HepG2 (cell line): ENCODE data around the gene COL26A1. TPM values are rescaled to one million over a fixed set of nuclear protein-coding genes. Genes with fewer than 3 reads are reported as not detected.

ENCODE experiments used
- AFF4 ChIP-seq: sonication (generic); formaldehyde crosslinking; IDR thresholded peaks from 2 replicates; pipeline ENCODE4 v1.4.0; 2020; ENCODE audit warnings: missing genetic modification reagents
- BRCA1 ChIP-seq: sonication (generic); formaldehyde crosslinking; IDR thresholded peaks from 2 replicates; pipeline ENCODE4 v1.4.0; 2020; ENCODE audit warnings: missing genetic modification reagents
- DBP ChIP-seq: sonication (generic); formaldehyde crosslinking; IDR thresholded peaks from 2 replicates; pipeline ENCODE4 v1.4.0; 2020; ENCODE audit warnings: missing genetic modification reagents; ENCODE audit errors: not compliant biosample characterization
- EP300 ChIP-seq, 3 experiments: sonication (generic) in 1 of 3; formaldehyde crosslinking in 1 of 3; IDR thresholded peaks; 2 replicates each; pipeline versions ENCODE4 v1.5.1 to v1.6.1; 2011 to 2020; ENCODE audit warnings: low read depth in 2 of 3, low read length in 2 of 3, borderline replicate concordance in 1 of 3, improper control_type of control experiment in 1 of 3, mild to moderate bottlenecking in 1 of 3, missing genetic modification reagents in 1 of 3, moderate library complexity in 1 of 3
- FLYWCH1 ChIP-seq: sonication (generic); formaldehyde crosslinking; IDR thresholded peaks from 2 replicates; pipeline ENCODE4 v1.8.1; 2023; ENCODE audit warnings: mild to moderate bottlenecking, missing genetic modification reagents
- HNRNPK ChIP-seq: fragments of 200-400 bp; formaldehyde crosslinking; IDR thresholded peaks from 2 replicates; pipeline ENCODE4 v1.6.1; 2018; ENCODE audit warnings: low read length, low read depth, moderate library complexity, mild to moderate bottlenecking; ENCODE audit not compliant: poor library complexity, severe bottlenecking
- JUND ChIP-seq: sonication (generic); formaldehyde crosslinking; IDR thresholded peaks from 2 replicates; pipeline ENCODE4 v1.8.0; 2022; ENCODE audit warnings: mild to moderate bottlenecking, missing genetic modification reagents
- KMT2A ChIP-seq: sonication (generic); formaldehyde crosslinking; IDR thresholded peaks from 2 replicates; pipeline ENCODE4 v1.4.0; 2020; ENCODE audit warnings: missing genetic modification reagents
- MNT ChIP-seq: fragments of 450-650 bp; IDR thresholded peaks from 2 replicates; pipeline ENCODE4 v1.6.1; 2016
- SRSF1 ChIP-seq: fragments of 200-400 bp; formaldehyde crosslinking; optimal IDR thresholded peaks from 2 replicates; pipeline ENCODE3; 2017; ENCODE audit warnings: mild to moderate bottlenecking, low read depth, low read length, moderate library complexity
- UBTF ChIP-seq: sonication (generic); formaldehyde crosslinking; IDR thresholded peaks from 2 replicates; pipeline ENCODE4 v1.4.0; 2020; ENCODE audit warnings: mild to moderate bottlenecking, missing genetic modification reagents
- ZNF589 ChIP-seq: sonication (generic); formaldehyde crosslinking; conservative IDR thresholded peaks from 2 replicates; pipeline ENCODE4 v1.8.0; 2022; ENCODE audit warnings: mild to moderate bottlenecking, moderate library complexity, missing genetic modification reagents
- ZNF597 ChIP-seq: sonication (generic); formaldehyde crosslinking; IDR thresholded peaks from 2 replicates; pipeline ENCODE4 v1.5.0; 2020; ENCODE audit warnings: missing genetic modification reagents
- ZNF670 ChIP-seq: sonication (generic); formaldehyde crosslinking; IDR thresholded peaks from 2 replicates; pipeline ENCODE4 v1.8.0; 2022; ENCODE audit warnings: mild to moderate bottlenecking, missing genetic modification reagents, borderline replicate concordance
- ZSCAN12 ChIP-seq: sonication (generic); formaldehyde crosslinking; IDR thresholded peaks from 2 replicates; pipeline ENCODE4 v1.9.0; 2021; ENCODE audit warnings: mild to moderate bottlenecking, missing genetic modification reagents
- ZUFSP ChIP-seq: sonication (generic); formaldehyde crosslinking; IDR thresholded peaks from 2 replicates; pipeline ENCODE4 v1.9.0; 2021; ENCODE audit warnings: missing genetic modification reagents, mild to moderate bottlenecking, borderline replicate concordance
- polyA plus RNA-seq, 8 experiments: library from polyadenylated mRNA; depleted of rRNA in 3 of 8; stranded (reverse) in 7 of 8; unstranded in 1 of 8; fragments of >200 nt; fragmentation: Illumina TruSeq in 4 of 8; extraction: Trizol in 4 of 8; gene quantifications; 2 replicates each; pipeline versions ENCODE4 v1.2.1 to v1.2.3, GENCODE V29; 2011 to 2016; ENCODE audit warnings: low read depth in 4 of 8, missing spikeins in 1 of 8, mixed read lengths in 1 of 8; ENCODE audit not compliant: insufficient read depth in 1 of 8
- total RNA-seq, 5 experiments: library from RNA; depleted of rRNA; stranded (reverse); fragments of >200 nt; fragmentation: Illumina TruSeq; extraction: Trizol; gene quantifications; 2 replicates each; pipeline ENCODE4 v1.2.3, GENCODE V29; 2016; ENCODE audit warnings: low read depth in 1 of 5

COL26A1 gene
- total and polyA plus RNA-seq, 2 of the 13 experiments (the other 11 are each of a cell fraction or from before 2014, with no cell fraction given): 7.8 to 9.2 TPM

GRCh38 chr7:101386558-101387231, 24.0 kb downstream of the COL26A1 start (continued):
- TF ChIP-seq UBTF (CRISPR knock-in tag) (peak; percentile 60; the same call in 1 of the 2 replicates), ZSCAN12 (no peak), ZUFSP (CRISPR knock-in tag) (no peak), SRSF1 (peak; percentile 56), BRCA1 (CRISPR knock-in tag) (no peak), MNT (no peak), AFF4 (CRISPR knock-in tag) (no peak), DBP (CRISPR knock-in tag) (no peak), FLYWCH1 (no peak), ZNF589 (no peak; the same call in 1 of the 2 replicates), KMT2A (no peak), ZNF597 (CRISPR knock-in tag) (no peak), JUND (CRISPR knock-in tag) (no peak), HNRNPK (no peak), ZNF670 (CRISPR knock-in tag) (0 out of 2 replicates have a peak, but pooled peaks have one; percentile 19), EP300 (IDR thresholded peaks at IDR 0.05; ENCODE audit: low read depth in 2 of 2, low read length in 2 of 2) (peak; percentile 35 to 65; a peak in 1 of 4 replicates), EP300 (CRISPR knock-in tag; IDR thresholded peaks at IDR 0.05; ENCODE audit: borderline replicate concordance) (no peak)
